ENCODE data around the gene CRYBB1.

Gene CRYBB1

DNA sequence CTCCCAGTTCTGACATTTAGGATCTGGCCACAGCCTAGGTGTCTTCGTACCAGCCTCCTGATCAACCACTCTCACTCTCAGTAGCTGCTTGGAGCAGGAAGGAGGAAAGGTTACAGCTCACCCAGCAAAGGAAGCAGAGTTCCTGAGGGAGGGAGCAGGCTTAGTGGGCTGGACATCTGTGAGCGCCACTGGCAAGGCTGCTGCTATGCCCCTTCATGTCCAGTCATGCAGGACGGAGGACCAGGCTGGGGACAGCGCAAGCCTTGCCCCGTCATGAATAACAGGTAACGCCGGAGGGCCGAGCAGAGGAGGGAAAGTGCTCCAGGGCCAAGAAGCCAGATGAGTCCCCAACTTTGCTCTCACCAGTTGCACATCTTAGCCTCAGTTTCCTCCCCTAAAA is 53.6 kb downstream of the CRYBB1 start:
- no peak for DNase-seq (ENCODE audit: low spot score)
- H3K4me3 ChIP-seq = no peak overlapping the region
- no peak overlapping the region for H3K27ac ChIP-seq
- TF ChIP-seq, protein P1, sequence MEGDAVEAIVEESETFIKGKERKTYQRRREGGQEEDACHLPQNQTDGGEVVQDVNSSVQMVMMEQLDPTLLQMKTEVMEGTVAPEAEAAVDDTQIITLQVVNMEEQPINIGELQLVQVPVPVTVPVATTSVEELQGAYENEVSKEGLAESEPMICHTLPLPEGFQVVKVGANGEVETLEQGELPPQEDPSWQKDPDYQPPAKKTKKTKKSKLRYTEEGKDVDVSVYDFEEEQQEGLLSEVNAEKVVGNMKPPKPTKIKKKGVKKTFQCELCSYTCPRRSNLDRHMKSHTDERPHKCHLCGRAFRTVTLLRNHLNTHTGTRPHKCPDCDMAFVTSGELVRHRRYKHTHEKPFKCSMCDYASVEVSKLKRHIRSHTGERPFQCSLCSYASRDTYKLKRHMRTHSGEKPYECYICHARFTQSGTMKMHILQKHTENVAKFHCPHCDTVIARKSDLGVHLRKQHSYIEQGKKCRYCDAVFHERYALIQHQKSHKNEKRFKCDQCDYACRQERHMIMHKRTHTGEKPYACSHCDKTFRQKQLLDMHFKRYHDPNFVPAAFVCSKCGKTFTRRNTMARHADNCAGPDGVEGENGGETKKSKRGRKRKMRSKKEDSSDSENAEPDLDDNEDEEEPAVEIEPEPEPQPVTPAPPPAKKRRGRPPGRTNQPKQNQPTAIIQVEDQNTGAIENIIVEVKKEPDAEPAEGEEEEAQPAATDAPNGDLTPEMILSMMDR (IDR thresholded peaks at IDR 0.05) = no peak

DNA sequence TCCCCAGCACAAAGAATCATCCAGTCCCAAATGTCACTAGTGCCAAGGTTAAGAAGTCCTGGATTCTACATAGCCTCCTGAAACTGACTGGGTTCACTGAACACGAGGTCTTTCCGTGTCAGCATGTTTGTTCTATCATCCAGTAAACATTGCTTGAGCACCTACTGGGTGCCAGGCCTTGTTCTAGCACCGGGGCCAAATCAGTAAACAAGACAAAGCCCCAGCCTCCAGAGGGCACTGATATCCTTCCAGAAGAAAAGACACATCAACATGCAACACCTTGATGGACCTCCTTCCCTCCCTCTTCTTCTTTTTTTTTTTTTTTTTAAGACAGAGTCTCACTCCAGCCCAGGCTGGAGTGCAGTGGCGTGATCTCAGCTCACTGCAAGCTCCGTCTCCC is 54.8 kb downstream of the CRYBB1 start:
- TF ChIP-seq, protein P1 (IDR thresholded peaks at IDR 0.05) = no peak
- no peak for DNase-seq (ENCODE audit: low spot score)
- Histone ChIP-seq H3K27ac (no peak overlapping the region), H3K4me3 (no peak overlapping the region)

DNA sequence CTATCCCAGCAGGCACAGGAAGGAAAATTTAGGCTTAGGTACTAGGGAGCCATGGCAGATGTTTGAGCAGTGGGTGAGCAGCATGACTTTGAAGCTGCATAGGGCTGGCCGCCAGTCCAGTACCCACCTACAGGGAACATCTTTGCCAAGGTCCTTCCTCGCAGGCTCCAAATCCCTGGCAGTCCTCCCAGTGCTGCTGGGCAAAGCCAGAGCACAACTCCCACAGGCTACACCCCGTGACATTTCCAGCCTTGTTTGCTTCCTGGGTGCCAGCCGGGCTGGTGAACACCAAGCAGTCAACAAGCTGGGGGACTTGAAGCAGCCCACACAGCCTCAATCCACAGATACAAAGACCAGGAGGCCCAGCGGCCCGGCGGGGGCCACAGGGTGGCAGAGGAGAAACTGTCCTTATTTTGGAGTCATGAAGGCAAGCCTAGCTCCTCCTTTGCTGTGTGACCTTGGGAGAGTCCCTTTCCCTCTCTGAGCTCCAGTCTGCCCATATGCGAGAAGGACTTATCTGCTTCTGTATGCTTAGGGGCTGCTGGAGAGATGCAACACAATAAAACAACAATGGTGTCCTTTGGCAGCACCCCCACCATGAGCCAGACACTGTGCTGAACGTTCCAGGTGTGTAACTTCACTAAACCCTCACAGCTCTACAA is 55.9 kb downstream of the CRYBB1 start:
- Histone ChIP-seq H3K4me3 (no peak overlapping the region), H3K27ac (no peak overlapping the region)
- no peak for DNase-seq (ENCODE audit: low spot score)
- TF ChIP-seq, protein P1 (IDR thresholded peaks at IDR 0.05) = no peak

DNA sequence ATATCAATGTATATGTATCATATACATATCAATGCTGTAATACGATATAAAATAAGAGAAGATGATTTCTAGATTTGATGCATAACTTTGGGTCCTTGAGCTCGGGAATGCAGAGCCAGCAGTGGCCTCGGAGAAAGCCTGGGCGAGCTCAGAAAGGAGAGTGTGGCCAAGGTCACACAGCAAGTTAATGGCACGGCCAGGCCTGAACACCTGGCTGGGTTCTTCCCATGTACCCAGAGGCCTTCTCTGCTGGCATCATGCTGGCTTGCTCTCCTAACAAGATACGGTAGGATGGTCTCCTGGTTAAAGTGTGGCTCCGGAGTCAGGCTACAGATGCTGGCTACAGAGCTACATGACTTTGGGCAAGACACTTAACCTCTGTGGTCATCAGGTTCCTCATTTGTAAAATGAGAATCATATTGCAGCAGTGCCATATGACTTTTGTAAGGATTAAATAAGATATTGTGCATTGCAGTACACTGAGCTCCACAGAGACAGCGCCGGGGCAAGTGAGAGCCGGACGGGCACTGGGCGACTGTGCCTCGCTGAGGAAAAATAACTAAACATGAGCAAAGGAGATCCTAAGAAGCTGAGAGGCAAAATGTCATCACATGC is 57.8 kb downstream of the CRYBB1 start:
- DNase-seq (ENCODE audit: low spot score) = no peak
- TF ChIP-seq, protein P1 (IDR thresholded peaks at IDR 0.05) = no peak

DNA sequence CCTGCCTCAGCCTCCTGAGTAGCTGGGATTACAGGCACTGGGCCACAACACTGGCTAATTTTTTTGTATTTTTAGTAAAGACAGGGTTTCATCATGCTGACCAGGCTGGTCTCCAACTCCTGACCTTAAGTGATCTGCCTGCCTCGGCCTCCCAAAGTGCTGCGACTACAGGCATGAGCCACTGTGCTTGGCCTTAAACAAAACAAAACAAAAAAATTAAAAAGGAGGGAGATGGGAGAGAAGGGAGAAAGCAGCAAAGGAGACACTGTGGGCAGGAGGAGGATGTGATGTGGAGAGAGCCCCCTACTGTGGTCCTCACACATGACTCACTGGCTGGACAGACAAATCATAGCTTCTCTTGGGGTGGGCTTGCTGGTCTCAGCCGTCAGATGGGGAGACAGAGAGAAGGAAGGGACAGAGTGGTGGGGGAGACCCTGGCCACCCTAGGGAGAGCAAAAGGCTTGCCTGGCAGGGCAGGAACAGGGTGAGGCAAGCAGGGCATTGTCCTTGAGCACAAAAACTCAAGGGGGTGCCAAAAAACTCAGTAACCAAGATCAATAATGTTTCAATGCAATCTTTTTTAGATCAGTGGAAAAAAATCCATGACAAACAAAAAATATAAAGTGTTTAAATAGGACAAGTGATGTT is 59.5 kb downstream of the CRYBB1 start:
- no peak overlapping the region for H3K4me3 ChIP-seq
- no peak for DNase-seq (ENCODE audit: low spot score)
- H3K27ac ChIP-seq = no peak overlapping the region
- TF ChIP-seq, protein P1 (IDR thresholded peaks at IDR 0.05) = no peak

More for the DNA sequence above, 57.8 kb downstream of the CRYBB1 start:
- H3K4me3 ChIP-seq = no peak overlapping the region
- no peak overlapping the region for H3K27ac ChIP-seq

DNA sequence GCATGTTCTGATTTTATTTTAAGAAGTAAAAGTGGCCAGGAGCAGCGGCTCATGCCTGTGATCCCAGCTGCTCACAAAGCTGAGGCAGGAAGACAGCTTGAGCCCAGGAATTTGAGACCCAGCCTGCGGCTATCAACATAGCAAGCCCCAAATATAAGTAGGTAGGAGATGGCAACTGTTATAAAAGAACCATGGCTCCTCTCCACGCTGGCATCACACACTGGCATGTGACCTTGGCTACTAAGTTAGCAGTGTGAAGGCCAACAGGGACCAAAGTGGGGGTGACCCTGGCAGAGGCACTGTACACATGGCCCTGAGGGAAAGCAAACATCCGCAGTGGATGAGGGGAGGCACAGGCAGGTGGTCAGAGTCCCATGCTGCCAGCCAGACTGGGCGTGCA is 60.9 kb downstream of the CRYBB1 start:
- no peak overlapping the region for H3K27ac ChIP-seq
- TF ChIP-seq, protein P1 (IDR thresholded peaks at IDR 0.05) = no peak

More for the DNA sequence above, 60.9 kb downstream of the CRYBB1 start:
- no peak for DNase-seq (ENCODE audit: low spot score)
- H3K4me3 ChIP-seq = no peak overlapping the region
